WTC11 (cell line): ENCODE measurements around the gene BBOX1. TPM values are rescaled to one million over a fixed set of nuclear protein-coding genes. Genes with fewer than 3 reads are reported as not detected.

Source experiments
- ATAC-seq: fragments of 200-7000 bp; cut with Tn5 transposase; 2 replicates; pipeline ENCODE4 v1.10.0; 2021; ENCODE audit warnings: mild to moderate bottlenecking, moderate library complexity
- CTCF ChIA-PET: fragments of 300-600 bp; sonication (Branson Sonifier 250); formaldehyde crosslinking; loops from one replicate; lab custom pipeline; 2021; ENCODE audit warnings: antibody characterized with exemption; lab: Charles Lee
- POLR2A ChIA-PET: fragments of 350-600 bp; sonication (Branson Sonifier 250); formaldehyde crosslinking; loops from one replicate; lab custom pipeline; 2021; ENCODE audit warnings: antibody characterized with exemption; lab: Charles Lee
- DNase-seq: peaks from one replicate; pipeline ENCODE4 v3.0.0; 2021; ENCODE audit warnings: low spot score
- H3K27ac Mint-ChIP-seq: 2 replicates; pipeline ENCODE4 v1.8.0; 2021; ENCODE audit warnings: mixed read lengths
- H3K27me3 Mint-ChIP-seq: 2 replicates; pipeline ENCODE4 v1.8.0; 2021; ENCODE audit warnings: low read depth, mild to moderate bottlenecking, moderate library complexity, mixed read lengths
- H3K36me3 Mint-ChIP-seq: 2 replicates; pipeline ENCODE4 v1.8.0; 2021; ENCODE audit warnings: mixed read lengths
- H3K4me1 Mint-ChIP-seq: 2 replicates; pipeline ENCODE4 v1.8.0; 2022; ENCODE audit warnings: mixed read lengths
- H3K4me3 Mint-ChIP-seq: 2 replicates; pipeline ENCODE4 v1.8.0; 2021; ENCODE audit warnings: mild to moderate bottlenecking, moderate library complexity, mixed read lengths
- H3K9me3 Mint-ChIP-seq: 2 replicates; pipeline ENCODE4 v1.8.0; 2021; ENCODE audit warnings: mixed read lengths
- ATF2 ChIP-seq: sonication (generic); formaldehyde crosslinking; IDR thresholded peaks from 2 replicates; pipeline ENCODE4 v1.8.1; 2022; ENCODE audit warnings: low read depth, missing genetic modification reagents, borderline replicate concordance
- CDX4 ChIP-seq: fragments of 250-450 bp; sonication (Bioruptor Pico); IDR thresholded peaks from 2 replicates; pipeline ENCODE4 v1.9.0; 2021; ENCODE audit warnings: moderate library complexity, mild to moderate bottlenecking, inconsistent platforms, borderline replicate concordance
- E2F4 ChIP-seq: sonication (generic); formaldehyde crosslinking; IDR thresholded peaks from 2 replicates; pipeline ENCODE4 v1.8.1; 2022; ENCODE audit warnings: low read depth, mild to moderate bottlenecking, moderate library complexity, missing genetic modification reagents, borderline replicate concordance
- ESRRA ChIP-seq: sonication (generic); formaldehyde crosslinking; IDR thresholded peaks from 2 replicates; pipeline ENCODE4 v1.8.1; 2022; ENCODE audit warnings: mild to moderate bottlenecking, missing genetic modification reagents, borderline replicate concordance
- FOXJ3 ChIP-seq: sonication (generic); formaldehyde crosslinking; IDR thresholded peaks from 2 replicates; pipeline ENCODE4 v1.9.0; 2021; ENCODE audit warnings: missing genetic modification reagents, mild to moderate bottlenecking, borderline replicate concordance
- FOXP4 ChIP-seq: sonication (generic); formaldehyde crosslinking; IDR thresholded peaks from 2 replicates; pipeline ENCODE4 v1.8.0; 2022; ENCODE audit warnings: mild to moderate bottlenecking, missing genetic modification reagents
- GTF2I ChIP-seq: fragments of 250-450 bp; sonication (Bioruptor Pico); conservative IDR thresholded peaks from 2 replicates; pipeline ENCODE4 v1.4.0; 2021; ENCODE audit warnings: mild to moderate bottlenecking
- IRF1 ChIP-seq: sonication (generic); formaldehyde crosslinking; IDR thresholded peaks from 2 replicates; pipeline ENCODE4 v1.8.0; 2023; ENCODE audit warnings: missing genetic modification reagents
- IRF2 ChIP-seq: sonication (generic); formaldehyde crosslinking; IDR thresholded peaks from 2 replicates; pipeline ENCODE4 v1.8.0; 2022; ENCODE audit warnings: low read depth, missing genetic modification reagents, borderline replicate concordance
- MAX ChIP-seq: sonication (generic); formaldehyde crosslinking; IDR thresholded peaks from 2 replicates; pipeline ENCODE4 v1.8.0; 2022; ENCODE audit warnings: mild to moderate bottlenecking, missing genetic modification reagents
- NFATC4 ChIP-seq: fragments of 250-450 bp; sonication (Bioruptor Pico); IDR thresholded peaks from 2 replicates; pipeline ENCODE4 v1.9.0; 2021; ENCODE audit warnings: mild to moderate bottlenecking
- PREB ChIP-seq: sonication (generic); formaldehyde crosslinking; IDR thresholded peaks from 2 replicates; pipeline ENCODE4 v1.8.1; 2022; ENCODE audit warnings: mild to moderate bottlenecking, missing genetic modification reagents, moderate library complexity, borderline replicate concordance
- SP1 ChIP-seq: sonication (generic); formaldehyde crosslinking; conservative IDR thresholded peaks from 2 replicates; pipeline ENCODE4 v1.8.1; 2022; ENCODE audit warnings: missing genetic modification reagents
- TP53 ChIP-seq: sonication (generic); formaldehyde crosslinking; IDR thresholded peaks from 2 replicates; pipeline ENCODE4 v1.8.1; 2023; ENCODE audit warnings: mild to moderate bottlenecking, missing genetic modification reagents
- USF1 ChIP-seq: sonication (generic); formaldehyde crosslinking; IDR thresholded peaks from 2 replicates; pipeline ENCODE4 v1.8.0; 2022; ENCODE audit warnings: mild to moderate bottlenecking, missing genetic modification reagents
- ZNF263 ChIP-seq: sonication (generic); formaldehyde crosslinking; IDR thresholded peaks from 2 replicates; pipeline ENCODE4 v1.8.1; 2022; ENCODE audit warnings: low read depth, mild to moderate bottlenecking, moderate library complexity, missing genetic modification reagents
- ZNF396 ChIP-seq: fragments of 250-450 bp; sonication (Bioruptor Pico); IDR thresholded peaks from 2 replicates; pipeline ENCODE4 v1.8.0; 2021; ENCODE audit warnings: mild to moderate bottlenecking, moderate library complexity, borderline replicate concordance
- ZNF512 ChIP-seq: sonication (generic); formaldehyde crosslinking; IDR thresholded peaks from 2 replicates; pipeline ENCODE4 v1.8.1; 2022; ENCODE audit warnings: missing genetic modification reagents, borderline replicate concordance
- ZSCAN18 ChIP-seq: fragments of 250-450 bp; sonication (Bioruptor Pico); IDR thresholded peaks from 2 replicates; pipeline ENCODE4 v2.1.2; 2022; ENCODE audit warnings: mild to moderate bottlenecking, moderate library complexity
- total RNA-seq: library from RNA; stranded (reverse); gene quantifications from 3 replicates; pipeline ENCODE4 v1.2.3, GENCODE V29; 2021

Gene BBOX1
- total RNA-seq, 1 experiment from 2014 or later = not detected

- no peak for TF ChIP-seq ZSCAN18
- no peak for TF ChIP-seq ATF2
- no peak for TF ChIP-seq MAX
- TF ChIP-seq E2F4 (CRISPR knock-in tag) = no peak
- TF ChIP-seq PREB (CRISPR knock-in tag) = no peak
- TF ChIP-seq GTF2I (CRISPR knock-in tag) = no peak
- no peak for TF ChIP-seq USF1 (CRISPR knock-in tag)
- TF ChIP-seq IRF2 (CRISPR knock-in tag) = no peak
These were observed 43.2 kb downstream of the BBOX1 start (continued) for GRCh38 chr11:27083782-27084181.

GRCh38 chr11:27084518-27084917, 43.9 kb downstream of the BBOX1 start:
- POLR2A ChIA-PET = no interaction called here

GRCh38 chr11:27085111-27085510, 44.5 kb downstream of the BBOX1 start:
- no peak overlapping the region for H3K27ac Mint-ChIP-seq
- ATAC-seq (no peak), DNase-seq (no peak)
- POLR2A ChIA-PET = no interaction called here
- peaks cover 2% of the 10 kb centered on the region; the same call in 1 of the 2 replicates for H3K27me3 Mint-ChIP-seq
- peaks cover 12% of the 10 kb centered on the region for H3K4me1 Mint-ChIP-seq
- peaks cover 16% of the 10 kb centered on the region for H3K9me3 Mint-ChIP-seq
- CTCF ChIA-PET = interaction anchor here (0.9 kb wide), 1 partner anchor 211 kb away, joined by 3 read pairs; no protein-coding TSS in a partner anchor
- H3K4me3 Mint-ChIP-seq = no peak overlapping the region
- H3K36me3 Mint-ChIP-seq = peaks cover 7% of the 10 kb centered on the region
- TF ChIP-seq SP1 (CRISPR knock-in tag) (no peak), IRF1 (no peak), TP53 (no peak), NFATC4 (CRISPR knock-in tag) (no peak), ZNF396 (CRISPR knock-in tag) (no peak), FOXJ3 (CRISPR knock-in tag) (no peak), CDX4 (no peak), FOXP4 (CRISPR knock-in tag) (no peak), ZNF512 (CRISPR knock-in tag) (no peak), ZNF263 (CRISPR knock-in tag) (no peak)

More at GRCh38 chr11:27084518-27084917, 43.9 kb downstream of the BBOX1 start:
- Mint-ChIP-seq H3K9me3 (peaks cover 10% of the 10 kb centered on the region; the same call in 1 of the 2 replicates), H3K36me3 (0 out of 2 replicates have a peak, but pooled peaks cover 2% of the 10 kb centered on the region), H3K4me3 (no peak overlapping the region), H3K27me3 (no peaks in the 10 kb centered on the region), H3K4me1 (peaks cover 12% of the 10 kb centered on the region), H3K27ac (0 out of 2 replicates have a peak overlapping the region, but pooled peaks have one; percentile 4)
- no peak for DNase-seq
- CTCF ChIA-PET = interaction anchor here (0.9 kb wide), 1 partner anchor 211 kb away, joined by 3 read pairs; no protein-coding TSS in a partner anchor
- ATAC-seq = peak; percentile 76
- TF ChIP-seq CDX4 = no peak
- TF ChIP-seq ESRRA = no peak
